H1 (cell line): Measurements from ENCODE around the gene OR2H1. TPM values are rescaled to one million over a fixed set of nuclear protein-coding genes. Genes with fewer than 3 reads are reported as not detected.

Source experiments
- CTCF ChIA-PET: fragments of 300-600 bp; sonication (Branson Sonifier 250); formaldehyde crosslinking; loops from one replicate; lab custom pipeline; 2021; ENCODE audit not compliant: partially characterized antibody; lab: Charles Lee
- POLR2A ChIA-PET: fragments of 300-600 bp; sonication (Branson Sonifier 250); formaldehyde crosslinking; loops from one replicate; lab custom pipeline; 2021; ENCODE audit warnings: inconsistent platforms; ENCODE audit not compliant: partially characterized antibody; lab: Charles Lee
- DNase-seq, 2 experiments: peaks; one replicate each; pipeline versions ENCODE4 v3.0.0 to v3.0.0-alpha.2; 2010 to 2022; ENCODE audit warnings: low spot score in 2 of 2, low read depth in 1 of 2, mixed read lengths in 1 of 2
- FAIRE-seq: peaks from 2 replicates; lab custom pipeline; 2011; peaks lifted over from hg19 to GRCh38; lab: Jason Lieb, UNC
- H2AFZ ChIP-seq: 2 replicates; pipeline ENCODE4 v1.8.1; 2012; ENCODE audit warnings: low read length, inconsistent platforms
- H2AK5ac ChIP-seq: 2 replicates; pipeline ENCODE4 v1.6.1; 2013; ENCODE audit warnings: low read depth, low read length
- H2BK120ac ChIP-seq: replicated peaks from 2 replicates; pipeline ENCODE3; 2013; ENCODE audit warnings: low read depth, low read length, inconsistent platforms
- H2BK12ac ChIP-seq: 2 replicates; pipeline ENCODE4 v1.6.1; 2013; ENCODE audit warnings: low read depth, low read length
- H2BK15ac ChIP-seq: 2 replicates; pipeline ENCODE4 v1.6.1; 2013; ENCODE audit warnings: low read length
- H2BK20ac ChIP-seq: 2 replicates; pipeline ENCODE4 v1.6.1; 2013; ENCODE audit warnings: low read length
- H2BK5ac ChIP-seq: 2 replicates; pipeline ENCODE4 v1.6.1; 2013; ENCODE audit warnings: low read depth, low read length
- H3K14ac ChIP-seq: 2 replicates; pipeline ENCODE4 v1.6.1; 2013; ENCODE audit warnings: inconsistent platforms; ENCODE audit not compliant: insufficient read length
- H3K18ac ChIP-seq: 2 replicates; pipeline ENCODE4 v1.6.1; 2013; ENCODE audit warnings: low read length; ENCODE audit errors: extremely low read depth
- H3K23ac ChIP-seq: 2 replicates; pipeline ENCODE4 v1.6.1; 2013; ENCODE audit warnings: inconsistent platforms; ENCODE audit not compliant: insufficient read length
- H3K23me2 ChIP-seq: 2 replicates; pipeline ENCODE4 v1.6.1; 2013; ENCODE audit warnings: low read depth, low read length
- H3K27ac ChIP-seq: 2 replicates; pipeline ENCODE4 v1.6.1; 2011; ENCODE audit warnings: low read depth, low read length, inconsistent platforms
- H3K27me3 ChIP-seq, 4 experiments: replicated peaks in 1 of 4; 1 replicate in 1 of 4; 2 replicates in 3 of 4; pipeline versions ENCODE4 v1.6.1 to v1.8.1; 2011 to 2013; ENCODE audit warnings: low read length in 3 of 4, mild to moderate bottlenecking in 3 of 4, inconsistent platforms in 2 of 4, mixed read lengths in 2 of 4, moderate library complexity in 1 of 4; ENCODE audit not compliant: control insufficient read depth in 3 of 4, insufficient read depth in 3 of 4; ENCODE audit errors: extremely low read depth in 1 of 4
- H3K36me3 ChIP-seq, 4 experiments: 2 replicates each; pipeline versions ENCODE4 v1.6.1 to v1.8.1; 2011 to 2013; ENCODE audit warnings: mild to moderate bottlenecking in 4 of 4, low read length in 3 of 4, moderate library complexity in 2 of 4, control low read depth in 1 of 4, inconsistent platforms in 1 of 4; ENCODE audit not compliant: insufficient read depth in 4 of 4, control insufficient read depth in 2 of 4
- H3K4ac ChIP-seq: replicated peaks from 2 replicates; pipeline ENCODE3; 2013; ENCODE audit warnings: low read length, low read depth, mixed read lengths, inconsistent platforms; ENCODE audit not compliant: insufficient read length
- H3K4me1 ChIP-seq, 4 experiments: replicated peaks in 1 of 4; 1 replicate in 1 of 4; 2 replicates in 3 of 4; pipeline versions ENCODE4 v1.6.1 to v1.8.1; 2011 to 2013; ENCODE audit warnings: low read length in 3 of 4, inconsistent platforms in 2 of 4, mixed read lengths in 1 of 4; ENCODE audit not compliant: insufficient read depth in 4 of 4, control insufficient read depth in 3 of 4
- H3K4me2 ChIP-seq, 2 experiments: 2 replicates each; pipeline versions ENCODE4 v1.6.1 to v1.8.1; 2011 to 2013; ENCODE audit warnings: low read depth in 2 of 2, low read length in 2 of 2, control low read depth in 1 of 2, inconsistent platforms in 1 of 2, mild to moderate bottlenecking in 1 of 2; ENCODE audit not compliant: insufficient read depth in 1 of 2
- H3K4me3 ChIP-seq, 4 experiments: fragments of 200-600, 300-600 bp in 1 of 4; sonication (generic), shearing (Covaris generic), sonication (Bioruptor Twin) in 1 of 4; 2 replicates each; pipeline versions ENCODE4 v1.5.1 to v1.8.1; 2011 to 2016; ENCODE audit warnings: low read length in 4 of 4, low read depth in 3 of 4, control low read depth in 2 of 4, inconsistent platforms in 2 of 4, mild to moderate bottlenecking in 2 of 4, mixed read lengths in 1 of 4, moderate library complexity in 1 of 4; ENCODE audit not compliant: insufficient read depth in 2 of 4; ENCODE audit errors: extremely low read depth in 1 of 4
- H3K56ac ChIP-seq: replicated peaks from 2 replicates; pipeline ENCODE3; 2013; ENCODE audit warnings: low read depth, mild to moderate bottlenecking, mixed read lengths, low read length, inconsistent platforms; ENCODE audit not compliant: insufficient read length
- H3K79me1 ChIP-seq: 2 replicates; pipeline ENCODE4 v1.6.1; 2013; ENCODE audit warnings: low read depth, low read length, control low read depth
- H3K79me2 ChIP-seq, 2 experiments: 2 replicates each; pipeline versions ENCODE4 v1.6.1 to v1.8.1; 2012 to 2013; ENCODE audit warnings: low read length in 2 of 2, mild to moderate bottlenecking in 2 of 2, inconsistent platforms in 1 of 2; ENCODE audit not compliant: insufficient read depth in 2 of 2, control insufficient read depth in 1 of 2
- H3K9ac ChIP-seq, 4 experiments: replicated peaks in 1 of 4; 1 replicate in 1 of 4; 2 replicates in 3 of 4; pipeline versions ENCODE4 v1.6.1 to v1.8.1; 2011 to 2013; ENCODE audit warnings: low read depth in 3 of 4, low read length in 3 of 4, control low read depth in 2 of 4, mild to moderate bottlenecking in 2 of 4, moderate library complexity in 2 of 4, inconsistent platforms in 1 of 4; ENCODE audit errors: extremely low read depth in 1 of 4
- H3K9me3 ChIP-seq, 2 experiments: 2 replicates each; pipeline versions ENCODE4 v1.6.1 to v1.8.1; 2012 to 2013; ENCODE audit warnings: mild to moderate bottlenecking in 2 of 2, moderate library complexity in 2 of 2, control low read depth in 1 of 2, inconsistent platforms in 1 of 2, low read depth in 1 of 2, low read length in 1 of 2, mixed read lengths in 1 of 2; ENCODE audit not compliant: insufficient read depth in 2 of 2
- H4K20me1 ChIP-seq, 2 experiments: replicated peaks in 1 of 2; 2 replicates each; pipeline versions ENCODE3 to v1.8.1; 2011 to 2013; ENCODE audit warnings: inconsistent platforms in 2 of 2, low read length in 2 of 2, mild to moderate bottlenecking in 1 of 2; ENCODE audit not compliant: insufficient read depth in 2 of 2, control insufficient read depth in 1 of 2
- H4K5ac ChIP-seq: 2 replicates; pipeline ENCODE4 v1.6.1; 2013; ENCODE audit warnings: low read length, low read depth, mixed read lengths, inconsistent platforms; ENCODE audit not compliant: insufficient read length
- H4K8ac ChIP-seq: 2 replicates; pipeline ENCODE4 v1.8.0; 2013; ENCODE audit warnings: mild to moderate bottlenecking, moderate library complexity, low read length, inconsistent platforms; ENCODE audit not compliant: insufficient read depth; ENCODE audit errors: extremely low read depth
- H4K91ac ChIP-seq: replicated peaks from 2 replicates; pipeline ENCODE3; 2013; ENCODE audit warnings: low read length, mixed read lengths, inconsistent platforms; ENCODE audit not compliant: insufficient read length
- BCL11A ChIP-seq, 2 experiments: IDR thresholded peaks; one replicate each; pipeline ENCODE4 v1.6.1; 2011; ENCODE audit warnings: low read depth in 2 of 2, low read length in 2 of 2, mild to moderate bottlenecking in 2 of 2
- CBX8 ChIP-seq: fragments of 300-800, 300-1000 bp; sonication (generic); IDR thresholded peaks from 2 replicates; pipeline ENCODE4 v1.7.1; 2016; ENCODE audit warnings: low read depth, low read length, borderline replicate concordance
- CEBPB ChIP-seq: IDR thresholded peaks from 2 replicates; pipeline ENCODE4 v1.6.1; 2012; ENCODE audit warnings: low read depth, low read length
- E2F6 ChIP-seq: IDR thresholded peaks from 2 replicates; pipeline ENCODE4 v1.6.1; 2012; ENCODE audit warnings: inconsistent platforms
- EP300 ChIP-seq, 2 experiments: IDR thresholded peaks; 1 replicate in 1 of 2; 2 replicates in 1 of 2; pipeline ENCODE4 v1.6.1; 2011 to 2012; ENCODE audit warnings: low read depth in 2 of 2, low read length in 2 of 2, mild to moderate bottlenecking in 2 of 2, borderline replicate concordance in 1 of 2, inconsistent platforms in 1 of 2, moderate library complexity in 1 of 2
- JUND ChIP-seq: IDR thresholded peaks from 2 replicates; pipeline ENCODE4 v1.6.1; 2011; ENCODE audit warnings: mild to moderate bottlenecking, improper control_type of control experiment, low read length
- RAD21 ChIP-seq, 2 experiments: IDR thresholded peaks in 1 of 2; conservative IDR thresholded peaks in 1 of 2; 2 replicates each; pipeline ENCODE4 v1.6.1; 2011; ENCODE audit warnings: low read depth in 2 of 2, low read length in 2 of 2, improper control_type of control experiment in 1 of 2, inconsistent platforms in 1 of 2, mild to moderate bottlenecking in 1 of 2, moderate library complexity in 1 of 2
- SAP30 ChIP-seq: fragments of 300-600 bp; sonication (generic); IDR thresholded peaks from 2 replicates; pipeline ENCODE4 v1.7.1; 2012; ENCODE audit warnings: low read length, moderate library complexity, mild to moderate bottlenecking, inconsistent platforms; ENCODE audit not compliant: insufficient read depth, insufficient replicate concordance
- SP1 ChIP-seq: IDR thresholded peaks from 2 replicates; pipeline ENCODE4 v1.6.1; 2011; ENCODE audit warnings: low read depth, low read length
- SP4 ChIP-seq: IDR thresholded peaks from 2 replicates; pipeline ENCODE4 v1.6.1; 2012; ENCODE audit warnings: low read length, inconsistent platforms
- SUZ12 ChIP-seq: fragments of 200-600 bp; sonication (generic); IDR thresholded peaks from 2 replicates; pipeline ENCODE4 v1.6.1; 2012; ENCODE audit warnings: mild to moderate bottlenecking, inconsistent platforms, low read length, moderate library complexity, mixed read lengths
- WGBS, 2 experiments: shearing (Covaris generic) in 1 of 2; methylation state at CpG; one replicate each; pipeline versions ENCODE4 v1.1.6 to v1.1.7; 2013 to 2015; ENCODE audit warnings: low lambda C conversion rate in 2 of 2, mixed read lengths in 2 of 2, inconsistent platforms in 1 of 2, low coverage in 1 of 2, missing lambda C conversion rate in 1 of 2; ENCODE audit not compliant: insufficient replicate concordance in 2 of 2, insufficient coverage in 1 of 2, insufficient read length in 1 of 2; ENCODE audit errors: extremely low coverage in 1 of 2, missing lambda C conversion rate in 1 of 2; 5-methylcytosine and 5-hydroxymethylcytosine counted together
- polyA plus RNA-seq, 7 experiments: library from polyadenylated mRNA; depleted of rRNA in 3 of 7; stranded (reverse) in 5 of 7; unstranded in 2 of 7; fragments of >200 nt in 5 of 7; fragments of 200-250 nt in 2 of 7; gene quantifications; 1 replicate in 5 of 7; 2 replicates in 1 of 7; 4 replicates in 1 of 7; pipeline versions ENCODE4 v1.2.1 to v1.2.3, GENCODE V29; 2011 to 2013; ENCODE audit warnings: missing spikeins in 2 of 7, mixed read lengths in 2 of 7
- total RNA-seq: library from RNA; stranded (reverse); fragmentation: NEBNext Ultra II Directional; extraction: Animal tissue kit (Norgen Biotek cat#: 25700); gene quantifications from 2 replicates; pipeline ENCODE4 v1.2.1, GENCODE V29; 2021

The OR2H1 gene
- total and polyA plus RNA-seq, 2 of the 8 experiments (the other 6 are each of a cell fraction or from before 2014, with no cell fraction given): not detected

DNA sequence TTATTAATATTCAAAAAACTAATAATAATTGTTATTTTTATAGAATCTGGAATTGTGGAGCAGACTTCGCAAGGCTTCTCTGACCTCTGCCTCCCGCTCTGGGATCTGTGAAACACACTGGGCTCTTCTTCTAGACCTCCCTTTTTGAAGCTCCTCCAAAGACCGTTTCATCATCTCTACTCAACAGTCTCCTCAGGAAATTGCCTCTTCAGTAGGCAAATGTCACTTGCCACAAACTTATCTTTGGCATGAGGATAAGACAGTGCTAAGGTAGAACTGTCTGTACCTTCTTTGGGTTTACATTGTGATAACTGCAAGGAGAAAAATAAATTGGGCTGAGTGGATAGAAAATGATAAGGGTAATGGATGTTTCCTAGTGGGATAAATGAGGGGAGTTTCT is 33.1 kb downstream of the OR2H1 start:
- H3K4me2 ChIP-seq: no peak overlapping the region
- no peaks in the 10 kb centered on the region for H3K79me2 ChIP-seq
- no peak overlapping the region for H2AFZ ChIP-seq
- H4K8ac ChIP-seq: no peak overlapping the region
- 96% methylated on average over 3 of the region's 3 CpGs; no CpG with 5 or more reads in 1 of the 2 experiments for WGBS, 2 experiments
- no peaks in the 10 kb centered on the region for H3K36me3 ChIP-seq
- no peak overlapping the region for H2BK12ac ChIP-seq
- no peaks in the 10 kb centered on the region for H3K9me3 ChIP-seq
- no peak for FAIRE-seq
- no peak overlapping the region for H2BK20ac ChIP-seq
- no peak overlapping the region for H2BK5ac ChIP-seq
- no peaks in the 10 kb centered on the region for H3K23me2 ChIP-seq
- no peak overlapping the region for H3K14ac ChIP-seq
- H3K4me3 ChIP-seq: no peak overlapping the region
- H3K18ac ChIP-seq: no peak overlapping the region
- POLR2A ChIA-PET: no interaction called here
- no peaks in the 10 kb centered on the region for H3K79me1 ChIP-seq
- H2AK5ac ChIP-seq: no peak overlapping the region
- no peak overlapping the region for H3K9ac ChIP-seq
- H3K4ac ChIP-seq: no peak overlapping the region
- CTCF ChIA-PET: interaction anchor here (1.4 kb wide), 1 partner anchor 99 kb away, joined by 3 read pairs; no protein-coding TSS in a partner anchor
- no peak overlapping the region for H4K5ac ChIP-seq
- H3K23ac ChIP-seq: no peak overlapping the region
- H3K27me3 ChIP-seq: no peaks in the 10 kb centered on the region
- TF ChIP-seq CBX8: no peak
- TF ChIP-seq BCL11A (IDR thresholded peaks at IDR 0.05; ENCODE audit: low read depth in 2 of 2, low read length in 2 of 2): no peak
- no peak for TF ChIP-seq SP4
- TF ChIP-seq JUND: no peak
- TF ChIP-seq EP300 (IDR thresholded peaks at IDR 0.05; ENCODE audit: borderline replicate concordance in 1 of 2, low read depth in 2 of 2, low read length in 2 of 2): no peak
- TF ChIP-seq CEBPB: no peak
- TF ChIP-seq SP1: no peak
- no peak for TF ChIP-seq SUZ12
- no peak for TF ChIP-seq SAP30
- no peak for TF ChIP-seq RAD21 (IDR thresholded peaks at IDR 0.05 in 1 of 2, conservative IDR thresholded peaks at IDR 0.05 in 1 of 2; ENCODE audit: low read depth in 2 of 2, low read length in 2 of 2)
- no peak for TF ChIP-seq E2F6
- TF ChIP-seq, all 59 proteins: peak for 0
- H4K91ac ChIP-seq: no peak overlapping the region
- no peaks in the 10 kb centered on the region for H3K4me1 ChIP-seq
- no peak overlapping the region for H2BK15ac ChIP-seq
- no peak overlapping the region for H3K56ac ChIP-seq
- no peaks in the 10 kb centered on the region for H4K20me1 ChIP-seq
- H2BK120ac ChIP-seq: no peak overlapping the region
- no peak for DNase-seq
- no peak overlapping the region for H3K27ac ChIP-seq
